GM21526 (cell line): ENCODE measurements around the gene C1QBP.
A peak's percentile ranks its signal among the peaks of the same experiment; 100 is the strongest.
"Not testable (repeated sequence)": the region's sequence is repeated elsewhere in the genome, so short reads cannot be mapped to it uniquely, and the experiment has no call there.

Experiments used
- ATAC-seq: cut with Tn5 transposase; IDR thresholded peaks from one replicate; pipeline ENCODE4 v1.9.1; 2021; ENCODE audit warnings: moderate library complexity; ENCODE audit not compliant: unreplicated experiment, low FRiP score

C1QBP gene

DNA sequence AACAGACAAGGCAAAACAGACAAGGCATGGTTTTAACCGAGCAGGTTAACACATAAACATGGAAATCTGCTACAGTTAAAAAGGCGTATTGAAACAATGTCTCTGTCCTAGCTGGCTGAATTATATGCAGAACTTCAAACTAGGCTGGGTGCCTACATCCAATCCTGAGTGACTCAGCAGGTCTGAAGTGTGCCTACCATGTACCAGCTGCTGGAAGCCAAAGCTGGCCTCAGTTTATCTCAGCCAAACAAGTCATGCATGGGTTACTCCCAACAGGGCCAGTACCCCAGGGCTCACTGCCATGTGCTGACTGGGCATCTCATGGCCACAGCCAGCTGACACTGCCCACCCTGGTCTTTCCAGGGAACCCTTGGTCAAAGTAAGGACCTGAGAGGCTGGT is 4.0 kb downstream of the C1QBP start:
- ATAC-seq = no peak

DNA sequence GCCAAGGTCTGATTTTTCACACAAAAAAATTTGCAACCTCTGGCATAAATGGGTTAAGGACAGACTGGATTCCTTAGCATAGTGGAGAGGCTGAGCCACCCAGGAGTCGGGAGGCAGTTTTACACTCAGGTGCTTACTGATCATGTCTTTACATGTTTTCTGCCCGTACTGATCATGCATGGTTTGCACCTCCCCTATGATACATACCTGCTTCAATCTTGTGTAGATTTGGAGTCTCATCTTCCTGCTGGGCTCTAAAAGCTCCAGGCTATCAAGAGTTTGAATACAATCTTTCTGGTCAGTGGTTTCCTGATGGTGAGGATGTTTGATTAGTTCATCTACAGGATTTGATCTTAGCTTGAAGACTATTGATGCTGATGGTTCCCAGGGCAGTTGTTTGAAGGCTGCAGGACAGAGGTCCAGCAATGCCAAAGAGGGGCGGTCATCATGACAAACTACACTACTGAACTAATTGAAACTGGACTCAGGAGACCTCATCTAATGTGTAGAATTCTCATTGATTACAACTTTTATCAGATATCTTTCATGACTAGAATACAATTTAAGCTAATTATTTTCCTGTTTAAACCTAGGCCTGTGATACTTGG is 6.9 kb downstream of the C1QBP start:
- no peak for ATAC-seq

DNA sequence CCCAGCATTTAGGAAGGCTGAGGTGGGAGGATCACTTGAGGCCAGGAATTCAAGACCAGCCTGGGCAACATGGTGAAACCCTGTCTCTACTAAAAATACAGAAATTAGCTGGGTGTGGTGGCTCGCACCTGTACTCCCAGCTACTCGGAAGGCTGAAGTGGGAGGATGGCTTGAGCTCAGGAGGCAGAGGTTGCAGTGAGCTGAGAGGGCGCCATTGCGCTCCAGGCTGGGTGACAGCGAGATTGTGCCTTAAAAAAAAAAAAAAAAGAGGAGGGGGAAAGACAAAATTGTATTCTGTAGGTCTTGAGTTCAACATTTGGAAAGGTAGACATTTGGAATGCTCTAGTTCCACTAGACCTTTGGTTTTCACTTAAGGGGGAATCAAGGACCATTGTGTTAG is 7.7 kb downstream of the C1QBP start:
- not testable (repeated sequence) for ATAC-seq

DNA sequence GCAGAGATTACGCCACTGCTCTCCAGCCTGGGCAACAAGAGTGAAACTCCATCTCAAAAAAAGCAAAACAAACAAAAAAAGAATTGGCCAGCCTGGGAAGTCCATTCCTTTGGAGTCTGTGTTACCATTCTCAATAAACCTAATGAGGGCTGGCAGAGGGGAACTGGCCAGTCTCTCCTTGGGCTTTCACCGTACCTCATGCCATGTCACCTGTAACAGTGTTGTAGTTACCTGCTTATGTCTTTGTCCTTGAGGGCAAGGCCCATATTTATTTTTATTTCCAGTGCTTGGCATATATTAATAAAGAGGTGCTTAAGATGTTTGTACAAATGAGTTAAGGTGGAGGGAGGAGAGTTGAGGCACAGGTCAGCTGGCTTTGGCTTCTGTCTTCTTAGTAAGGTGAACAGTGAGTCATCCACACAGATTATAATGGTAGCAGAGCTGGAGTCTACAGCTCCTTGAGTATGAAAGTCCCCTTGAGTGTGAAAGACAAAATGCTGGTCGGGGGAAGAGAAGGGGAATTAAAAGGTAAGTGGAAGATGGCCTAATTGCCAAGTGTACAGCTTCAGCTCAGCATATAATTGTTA is 8.4 kb downstream of the C1QBP start:
- no peak for ATAC-seq

DNA sequence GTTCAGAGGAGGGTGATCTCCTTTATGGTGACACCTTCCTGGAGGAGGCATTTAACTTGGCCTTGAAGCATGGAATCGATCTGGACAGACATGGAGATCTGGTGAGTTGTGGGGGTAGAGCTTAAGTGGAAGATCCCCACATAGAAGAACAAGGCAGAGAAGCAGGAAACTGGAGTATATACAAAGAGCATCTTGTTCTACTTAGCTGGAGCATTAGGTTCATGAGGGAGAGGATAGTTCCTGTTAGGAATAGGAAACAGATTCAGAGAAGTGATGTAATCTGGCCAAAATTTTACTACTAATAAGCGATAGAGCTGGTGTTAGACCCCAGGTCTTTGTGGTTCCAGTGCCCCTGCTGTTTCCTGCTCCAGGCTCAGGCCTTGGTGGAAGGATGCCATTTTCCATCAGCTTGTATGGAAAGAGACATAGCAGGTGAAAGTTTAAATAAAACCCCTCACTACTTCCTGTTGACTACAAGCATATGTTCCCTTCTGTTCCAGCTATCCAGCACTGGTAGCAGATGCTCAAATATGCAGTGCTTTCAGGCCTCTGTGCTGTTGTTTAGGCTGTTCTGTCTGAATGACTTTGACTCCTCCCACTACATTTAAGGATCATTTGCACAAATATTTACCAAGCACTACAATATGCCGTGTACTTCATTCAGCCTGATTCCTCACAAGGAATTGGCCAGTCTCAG is 9.6 kb downstream of the C1QBP start:
- ATAC-seq = no peak

DNA sequence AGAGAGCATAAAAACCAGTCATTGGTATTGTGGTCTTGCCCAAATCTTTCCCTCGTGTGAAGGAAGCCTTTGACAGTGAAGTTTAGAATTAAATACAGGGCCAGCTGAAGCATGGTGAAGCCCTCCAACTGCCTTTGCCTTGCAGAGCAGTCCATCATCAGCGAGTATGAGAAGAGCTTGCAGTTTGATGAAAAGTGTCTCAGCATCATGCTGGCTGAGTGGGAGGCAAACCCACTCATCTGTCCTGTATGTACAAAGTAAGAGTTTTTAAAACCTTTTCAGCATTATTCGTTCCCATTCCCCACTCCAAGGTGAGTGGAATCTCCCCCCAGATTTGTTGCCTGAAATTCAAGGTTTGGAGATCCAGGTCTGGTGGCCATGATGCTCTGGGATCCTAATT is 13.1 kb downstream of the C1QBP start:
- ATAC-seq = no peak

DNA sequence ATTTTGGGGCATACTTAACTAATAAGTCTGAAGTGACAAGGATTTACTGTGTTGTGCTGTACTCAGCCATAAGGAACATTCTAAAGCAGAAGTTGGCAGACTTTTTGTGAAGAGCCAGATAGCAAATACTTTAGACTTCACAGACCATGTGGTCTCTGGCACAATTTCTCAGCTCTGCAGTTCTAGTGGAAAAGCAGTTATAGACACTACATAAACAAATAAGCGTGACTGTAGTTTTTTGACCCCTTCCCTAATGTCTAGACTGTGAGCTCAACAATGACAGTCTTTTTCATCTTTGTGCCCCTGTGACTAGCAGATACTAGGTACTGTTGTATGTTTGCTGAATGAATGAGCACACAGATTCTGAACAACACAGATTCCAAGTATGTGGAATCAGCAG is 14.0 kb downstream of the C1QBP start:
- ATAC-seq = no peak

DNA sequence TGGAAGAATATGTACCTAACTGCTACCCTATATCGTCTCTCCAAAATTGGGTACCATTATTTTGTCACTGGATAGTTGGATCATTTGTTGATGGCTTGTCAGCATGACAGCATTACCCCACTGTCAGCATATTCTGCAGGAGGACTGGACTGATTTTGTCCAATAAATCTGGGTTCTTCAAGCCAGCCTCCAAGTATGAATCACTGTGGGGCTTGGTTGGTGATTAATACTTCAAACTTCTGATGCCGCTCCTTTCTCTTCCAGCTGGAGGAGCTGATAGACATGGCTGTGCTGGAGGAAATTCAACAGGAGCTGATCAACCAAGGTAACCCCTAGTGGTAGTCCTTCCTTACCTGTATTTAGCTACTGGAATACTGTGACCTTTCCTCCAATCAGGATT is 16.4 kb downstream of the C1QBP start:
- ATAC-seq = no peak

DNA sequence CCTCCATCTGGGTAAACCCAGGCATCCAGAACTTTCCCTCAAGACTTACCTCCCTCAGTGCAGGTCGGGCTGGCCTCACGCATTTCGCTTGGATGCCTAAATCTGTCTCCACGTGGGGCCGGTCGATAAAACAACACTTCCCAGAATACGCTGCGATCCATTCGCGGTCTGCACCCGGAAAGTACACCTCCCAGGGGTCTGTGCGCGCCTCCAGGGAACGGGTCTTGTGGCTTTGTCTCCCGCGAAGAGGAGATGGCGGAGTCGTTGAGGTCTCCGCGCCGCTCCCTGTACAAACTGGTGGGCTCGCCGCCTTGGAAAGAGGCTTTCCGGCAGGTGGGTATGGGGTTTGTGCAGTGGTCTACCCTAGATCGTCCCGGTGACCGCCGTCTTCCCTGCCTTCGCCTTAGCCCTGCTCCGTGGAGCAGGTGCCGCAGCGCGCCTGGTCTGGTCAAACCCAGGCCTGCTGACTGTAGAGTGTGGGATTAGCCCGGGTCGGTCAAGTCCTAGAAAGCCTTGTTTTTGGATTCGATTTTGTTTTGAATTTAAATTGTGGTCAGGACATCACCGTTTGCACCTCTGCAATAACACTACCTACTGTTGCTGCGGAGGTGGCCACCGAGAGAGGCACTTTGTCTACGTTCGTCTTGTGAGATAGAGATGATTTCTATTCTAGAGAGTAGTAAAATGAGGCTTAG is 18.8 kb downstream of the C1QBP start, which contains the start of gene RPAIN:
TSS of gene RPAIN (plus strand) at position 224 of the 695 bp plus-strand sequence. CDS start at position 253, 29 bp downstream.
- ATAC-seq = peak; percentile 49

DNA sequence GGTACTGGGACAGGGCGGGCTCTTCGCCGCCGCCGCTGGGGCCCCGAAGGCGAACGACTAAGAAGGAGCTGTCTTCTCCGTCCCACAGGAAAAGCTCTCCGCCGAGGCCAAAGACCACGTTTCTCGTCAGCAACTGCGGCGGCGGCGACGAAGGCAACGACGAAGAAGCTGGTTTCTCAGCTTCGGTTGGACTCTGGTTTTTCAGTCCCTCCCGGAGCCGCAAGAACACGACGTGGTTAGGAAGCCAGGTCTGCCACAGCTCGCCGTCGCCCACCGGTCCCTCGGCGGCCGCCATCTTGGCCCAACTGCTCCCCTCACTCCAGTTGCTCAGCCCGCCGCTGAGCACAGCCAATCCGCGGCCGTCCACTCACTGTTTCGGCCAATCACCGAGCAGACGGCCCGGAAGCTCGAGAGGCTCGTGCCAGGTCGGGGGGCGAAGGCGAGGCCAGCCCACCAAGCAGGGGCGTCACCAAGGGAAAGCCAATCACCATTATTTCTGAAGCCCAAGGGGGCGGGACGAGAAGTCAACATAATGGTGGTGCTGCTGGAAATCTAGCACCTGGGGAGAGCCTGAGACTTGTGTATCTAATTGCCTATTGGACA is 19.5 kb downstream of the C1QBP start, which contains the start of gene NUP88:
TSS of gene NUP88 (minus strand) at position 307 of the 603 bp plus-strand sequence. CDS start at position 295, 12 bp downstream.
- ATAC-seq = peak; percentile 81

DNA sequence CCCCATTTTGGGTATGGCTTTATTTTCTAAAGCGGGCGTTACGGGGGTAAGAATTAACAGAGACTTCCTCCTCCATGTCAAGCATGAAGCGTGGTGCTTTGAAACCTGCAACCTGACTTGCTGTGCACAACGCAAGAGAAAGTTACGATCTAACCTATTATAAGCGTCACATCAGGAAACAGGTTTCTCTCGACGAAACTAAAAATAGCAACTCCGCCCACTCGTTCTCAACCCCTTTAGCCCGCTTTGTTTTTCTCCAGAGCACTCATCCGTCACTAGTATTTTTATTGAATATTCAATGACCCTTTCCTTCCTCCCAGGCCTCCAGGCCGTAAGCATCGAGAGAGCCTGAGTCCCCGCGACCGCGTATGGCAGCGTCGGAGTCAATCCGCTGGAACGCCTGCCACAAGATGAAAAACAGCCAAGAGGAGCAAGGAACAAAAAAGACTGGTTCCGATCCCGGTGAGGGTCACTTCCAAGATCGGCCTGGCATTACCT is 20.0 kb downstream of the C1QBP start:
- peak; percentile 29 for ATAC-seq

DNA sequence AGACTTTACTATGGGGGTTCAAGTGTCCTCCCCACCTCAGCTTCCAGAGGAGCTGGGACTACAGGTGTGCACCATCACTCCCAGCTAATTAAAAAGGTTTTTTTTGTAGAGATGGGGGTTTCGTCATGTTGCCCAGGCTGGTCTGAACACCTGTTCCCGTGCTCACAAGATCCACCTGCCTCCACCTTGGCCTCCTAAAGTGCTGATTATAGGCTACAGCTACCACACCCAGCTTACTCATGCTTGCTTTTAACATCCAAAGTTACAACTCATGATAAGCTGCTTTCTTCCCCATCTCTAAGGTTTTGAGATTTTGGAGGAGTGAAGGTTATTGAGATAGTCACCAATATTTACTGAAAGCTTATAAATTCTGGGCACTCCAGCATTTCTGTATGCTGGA is 22.1 kb downstream of the C1QBP start:
- ATAC-seq = no peak

DNA sequence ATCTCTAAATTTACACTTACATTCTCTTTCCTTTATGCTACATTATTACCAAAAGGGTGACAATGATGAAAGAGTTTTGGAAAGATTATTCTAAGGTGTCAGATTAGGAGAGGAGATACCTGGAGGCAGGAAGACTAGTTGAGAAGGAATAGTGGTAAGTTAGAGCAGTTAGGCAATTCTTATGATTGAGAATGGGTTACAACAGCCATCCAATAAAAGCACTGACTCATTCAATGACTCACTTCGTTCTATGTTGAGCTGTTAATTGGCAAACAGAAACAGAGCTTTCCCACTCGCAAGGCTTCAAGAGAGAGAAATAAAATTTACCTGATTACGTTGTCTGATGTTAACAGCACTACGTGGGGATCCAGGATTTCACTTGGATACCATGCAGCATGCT is 25.3 kb downstream of the C1QBP start:
- ATAC-seq = no peak

DNA sequence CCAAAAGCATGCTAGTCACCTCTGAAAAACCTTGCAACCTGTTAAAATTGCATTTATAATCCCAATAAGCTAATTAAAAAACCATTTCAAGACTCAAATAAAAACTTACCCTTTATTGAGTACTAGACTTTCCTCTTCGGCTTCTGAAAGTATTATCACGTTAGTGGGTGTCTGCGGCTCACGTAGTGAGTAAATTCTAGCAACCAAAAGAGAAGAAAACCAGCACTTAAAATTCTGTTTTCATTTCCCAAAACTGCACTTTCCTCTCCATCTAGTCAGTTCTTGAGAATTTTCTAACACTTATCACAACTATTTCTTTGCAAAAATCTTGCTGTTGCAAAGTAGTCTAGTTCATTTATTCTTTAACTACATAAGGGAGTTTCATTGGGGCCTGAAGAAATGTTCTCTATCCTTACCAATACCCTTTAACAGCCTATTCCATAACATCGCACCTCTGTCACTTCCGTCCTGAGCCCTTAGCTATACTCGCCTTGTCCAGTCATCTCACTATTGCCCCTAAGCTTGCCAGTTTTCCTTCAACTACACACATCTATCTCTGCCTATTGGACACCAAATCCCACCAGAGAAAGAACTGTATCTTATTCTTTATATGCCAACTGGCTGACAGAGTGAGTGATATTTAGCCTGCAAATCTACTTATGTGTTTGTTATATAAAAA is 28.2 kb downstream of the C1QBP start:
- no peak for ATAC-seq

DNA sequence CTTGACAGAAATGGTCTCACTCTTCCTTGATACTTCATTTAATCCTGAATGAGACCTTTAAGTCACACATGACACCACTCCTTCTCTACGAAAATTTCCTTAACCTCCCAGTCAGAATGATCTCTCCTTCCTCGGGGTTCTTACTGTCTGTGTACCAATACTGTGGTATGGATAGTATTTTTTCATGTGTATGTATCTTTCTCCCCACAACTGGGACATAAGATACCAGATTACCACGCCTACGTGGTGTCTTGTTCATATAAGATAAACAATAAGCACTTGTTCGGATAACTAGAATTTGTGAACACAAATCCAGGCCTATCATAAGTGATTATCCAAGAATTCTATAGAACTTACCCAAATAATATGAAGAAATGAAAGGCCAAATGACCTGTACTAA is 30.8 kb downstream of the C1QBP start:
- no peak for ATAC-seq

DNA sequence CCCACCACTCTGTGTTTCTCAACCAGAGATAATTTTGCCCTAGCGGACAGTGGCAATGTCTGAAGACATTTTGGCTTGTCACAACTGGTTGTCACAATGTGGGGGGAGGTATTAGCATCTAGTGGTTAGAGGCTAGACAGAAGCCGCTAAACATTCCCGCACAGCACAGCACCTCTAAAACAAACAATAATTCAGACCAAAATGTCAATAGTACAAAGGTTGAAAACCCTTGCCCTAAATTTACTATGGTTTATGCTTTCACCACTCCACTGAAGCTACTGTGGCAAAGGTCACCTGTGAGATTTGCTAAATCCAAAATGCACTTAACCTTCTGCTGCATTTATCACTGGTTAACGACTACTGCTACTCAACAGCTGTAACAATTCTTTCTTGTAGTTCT is 33.6 kb downstream of the C1QBP start:
- ATAC-seq = no peak

DNA sequence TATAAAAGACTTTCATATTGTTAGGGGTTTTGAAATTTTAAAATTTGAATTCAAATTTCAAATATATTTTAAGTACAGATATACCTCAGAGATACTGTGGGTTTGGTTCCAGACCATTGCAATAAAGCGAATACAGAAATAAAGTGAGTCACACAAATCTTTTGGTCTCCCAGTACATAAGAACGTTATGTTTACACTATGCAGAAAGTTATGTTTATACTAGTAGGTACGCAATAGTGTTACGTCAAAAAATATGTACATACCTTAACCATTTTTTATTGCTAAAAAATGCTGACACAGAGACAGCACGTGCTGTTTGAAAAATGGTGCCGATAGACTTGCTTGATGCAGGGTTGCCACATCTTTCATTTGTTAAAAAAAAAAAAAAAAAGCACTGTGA is 39.2 kb downstream of the C1QBP start:
- ATAC-seq = no peak

DNA sequence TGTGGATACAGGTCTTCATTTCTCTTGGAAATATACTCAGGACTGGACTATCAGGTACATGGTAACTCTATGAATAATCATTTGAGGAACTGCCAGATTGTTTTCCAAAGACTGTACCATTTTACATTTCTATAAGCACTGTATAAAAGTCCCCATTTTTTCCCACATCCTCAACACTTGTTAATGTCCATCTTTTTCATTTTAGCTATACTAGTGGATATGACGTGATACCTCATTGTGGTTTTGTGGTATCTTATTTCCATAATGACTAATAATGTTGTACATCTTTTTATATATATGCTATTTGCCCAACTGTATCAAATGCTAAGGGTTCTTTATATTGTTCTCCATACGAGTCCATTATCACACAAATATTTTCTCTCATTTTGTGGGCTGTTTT is 42.3 kb downstream of the C1QBP start:
- ATAC-seq = no peak

DNA sequence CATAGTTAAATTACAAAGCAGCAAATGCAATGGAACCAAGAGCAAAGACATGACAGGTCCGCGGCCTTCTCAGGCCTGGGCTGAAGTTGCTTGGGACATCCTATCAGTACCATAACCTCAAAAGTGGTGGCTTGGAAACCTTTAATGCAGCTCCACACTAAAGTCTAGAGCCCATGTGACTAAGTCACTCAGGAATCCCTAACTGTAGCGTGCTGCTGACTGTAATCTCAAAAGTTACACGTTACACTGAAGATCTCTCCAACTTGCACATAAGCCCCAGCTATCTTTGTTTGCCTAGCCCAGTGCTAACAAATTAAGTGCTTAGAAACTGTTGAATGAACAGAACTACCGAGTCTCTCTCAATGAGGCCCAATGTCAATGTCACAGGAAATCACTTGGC is 47.3 kb downstream of the C1QBP start:
- no peak for ATAC-seq
